ENCODE measurements around the gene PLSCR5. TPM values are rescaled to one million over a fixed set of nuclear protein-coding genes. Genes with fewer than 3 reads are reported as not detected.

The PLSCR5 gene
- total and polyA plus RNA-seq, 10 of the 15 experiments (the other 5 are each of a cell fraction or from before 2014, with no cell fraction given) = 0.06 TPM; not detected in 9

- Histone ChIP-seq H3K9me3 (replicated peaks; ENCODE audit: control insufficient read depth, insufficient read depth, low read length) (no peaks in the 10 kb centered on the region), H3K4me1 (ENCODE audit: control insufficient read depth, insufficient read depth, low read length) (peaks cover 9% of the 10 kb centered on the region; the same call in 1 of the 2 replicates), H2AFZ (ENCODE audit: control insufficient read depth, low read depth, low read length) (no peak overlapping the region), H3K36me3 (ENCODE audit: control insufficient read depth in 2 of 2, insufficient read depth in 2 of 2, low read length in 1 of 2) (no peaks in the 10 kb centered on the region), H3K4me2 (ENCODE audit: control insufficient read depth, insufficient read depth) (no peak overlapping the region), H3K27me3 (replicated peaks in 1 of 2; ENCODE audit: control insufficient read depth in 2 of 2, insufficient read depth in 2 of 2, low read length in 1 of 2) (no peaks in the 10 kb centered on the region), H4K20me1 (ENCODE audit: control insufficient read depth, insufficient read depth) (no peaks in the 10 kb centered on the region), H3K79me2 (ENCODE audit: control insufficient read depth, insufficient read depth, low read length) (no peaks in the 10 kb centered on the region), H3K4me3 (no peak overlapping the region), H3K9ac (ENCODE audit: control insufficient read depth, insufficient read depth, low read length) (no peak overlapping the region), H3K27ac (ENCODE audit: control insufficient read depth, insufficient read depth) (no peak overlapping the region)
- TF ChIP-seq RAD21 (IDR thresholded peaks at IDR 0.05; ENCODE audit: insufficient read depth, low read depth, low read length) (no peak), MXI1 (IDR thresholded peaks at IDR 0.05; ENCODE audit: low read depth, low read length) (no peak), JUND (IDR thresholded peaks at IDR 0.05; ENCODE audit: low read depth, low read length) (no peak), KLF5 (IDR thresholded peaks at IDR 0.05; ENCODE audit: partially characterized antibody) (no peak), CBFB (IDR thresholded peaks at IDR 0.05; ENCODE audit: low read depth) (no peak), TCF12 (IDR thresholded peaks at IDR 0.05; ENCODE audit: low read depth, low read length) (no peak), SPI1 (IDR thresholded peaks at IDR 0.05; ENCODE audit: borderline replicate concordance, insufficient read depth, low read depth, low read length) (no peak), ZNF217 (IDR thresholded peaks at IDR 0.05) (no peak), MEF2B (IDR thresholded peaks at IDR 0.05; ENCODE audit: partially characterized antibody, poor library complexity, severe bottlenecking) (no peak), SIN3A (IDR thresholded peaks at IDR 0.05; ENCODE audit: low read depth, low read length) (no peak), NR2C2 (IDR thresholded peaks at IDR 0.05; ENCODE audit: borderline replicate concordance, control insufficient read depth, insufficient read length, low read depth) (no peak), NKRF (conservative IDR thresholded peaks at IDR 0.05) (no peak), NFIC (IDR thresholded peaks at IDR 0.05; ENCODE audit: low read depth, low read length) (no peak), GATAD2B (conservative IDR thresholded peaks at IDR 0.05; ENCODE audit: low read depth) (no peak), POU2F2 (IDR thresholded peaks at IDR 0.05; ENCODE audit: borderline replicate concordance, low read depth, low read length) (no peak), EGR1 (IDR thresholded peaks at IDR 0.05; ENCODE audit: borderline replicate concordance in 1 of 2, low read depth in 2 of 2, low read length in 2 of 2) (no peak), ATF2 (IDR thresholded peaks at IDR 0.05; ENCODE audit: low read length) (no peak), EED (IDR thresholded peaks at IDR 0.05; ENCODE audit: low read depth) (no peak), SUPT20H (IDR thresholded peaks at IDR 0.05; ENCODE audit: borderline replicate concordance, control insufficient read depth, low read depth, low read length) (no peak)
- TF ChIP-seq, protein P1, sequence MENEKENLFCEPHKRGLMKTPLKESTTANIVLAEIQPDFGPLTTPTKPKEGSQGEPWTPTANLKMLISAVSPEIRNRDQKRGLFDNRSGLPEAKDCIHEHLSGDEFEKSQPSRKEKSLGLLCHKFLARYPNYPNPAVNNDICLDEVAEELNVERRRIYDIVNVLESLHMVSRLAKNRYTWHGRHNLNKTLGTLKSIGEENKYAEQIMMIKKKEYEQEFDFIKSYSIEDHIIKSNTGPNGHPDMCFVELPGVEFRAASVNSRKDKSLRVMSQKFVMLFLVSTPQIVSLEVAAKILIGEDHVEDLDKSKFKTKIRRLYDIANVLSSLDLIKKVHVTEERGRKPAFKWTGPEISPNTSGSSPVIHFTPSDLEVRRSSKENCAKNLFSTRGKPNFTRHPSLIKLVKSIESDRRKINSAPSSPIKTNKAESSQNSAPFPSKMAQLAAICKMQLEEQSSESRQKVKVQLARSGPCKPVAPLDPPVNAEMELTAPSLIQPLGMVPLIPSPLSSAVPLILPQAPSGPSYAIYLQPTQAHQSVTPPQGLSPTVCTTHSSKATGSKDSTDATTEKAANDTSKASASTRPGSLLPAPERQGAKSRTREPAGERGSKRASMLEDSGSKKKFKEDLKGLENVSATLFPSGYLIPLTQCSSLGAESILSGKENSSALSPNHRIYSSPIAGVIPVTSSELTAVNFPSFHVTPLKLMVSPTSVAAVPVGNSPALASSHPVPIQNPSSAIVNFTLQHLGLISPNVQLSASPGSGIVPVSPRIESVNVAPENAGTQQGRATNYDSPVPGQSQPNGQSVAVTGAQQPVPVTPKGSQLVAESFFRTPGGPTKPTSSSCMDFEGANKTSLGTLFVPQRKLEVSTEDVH (IDR thresholded peaks at IDR 0.05; ENCODE audit: low read depth, partially characterized antibody) = no peak
- ChIA-PET RAD21 (ENCODE audit: unreplicated experiment) (no interaction called here), POLR2A (no interaction called here), SMC1A (ENCODE audit: uncharacterized antibody, unreplicated experiment) (interaction anchor here (2.0 kb wide), 1 partner anchor 12 kb away, joined by 6 read pairs; no protein-coding TSS in a partner anchor), CTCF (interaction anchor here (0.7 to 1.4 kb wide), 2 partner anchors 22 to 34 kb away, joined by 3 read pairs; no protein-coding TSS in a partner anchor)
- BruUV-seq (replicated peaks) = no TSS peak
- 60% methylated on average over 3 of the region's 3 CpGs for WGBS (ENCODE audit: insufficient coverage, insufficient replicate concordance, low lambda C conversion rate, missing lambda C conversion rate)
- no peak for ATAC-seq
- FAIRE-seq = no peak
- intact Hi-C loops (cut with micrococcal nuclease; ENCODE audit: unreplicated experiment) (no loop called here), in situ Hi-C loops (cut with MboI) (no loop called here)
- DNase-seq (ENCODE audit: low read depth, low spot score) = no peak
Observed at GRCh38 chr3:146555311-146555710, 49.8 kb downstream of the PLSCR5 start.
